GM08714 (cell line): ENCODE measurements around the gene SH3GL2.

ENCODE experiments used
- H3K4me3 ChIP-seq: fragments of 200-500 bp; sonication (Bioruptor generic); 2 replicates; pipeline ENCODE4 v1.5.1; 2014; ENCODE audit warnings: mild to moderate bottlenecking, low read length, inconsistent platforms
- ZNF274 ChIP-seq: IDR thresholded peaks from 2 replicates; pipeline ENCODE4 v1.6.1; 2012; ENCODE audit warnings: mild to moderate bottlenecking, low read depth, low read length

SH3GL2 gene

DNA sequence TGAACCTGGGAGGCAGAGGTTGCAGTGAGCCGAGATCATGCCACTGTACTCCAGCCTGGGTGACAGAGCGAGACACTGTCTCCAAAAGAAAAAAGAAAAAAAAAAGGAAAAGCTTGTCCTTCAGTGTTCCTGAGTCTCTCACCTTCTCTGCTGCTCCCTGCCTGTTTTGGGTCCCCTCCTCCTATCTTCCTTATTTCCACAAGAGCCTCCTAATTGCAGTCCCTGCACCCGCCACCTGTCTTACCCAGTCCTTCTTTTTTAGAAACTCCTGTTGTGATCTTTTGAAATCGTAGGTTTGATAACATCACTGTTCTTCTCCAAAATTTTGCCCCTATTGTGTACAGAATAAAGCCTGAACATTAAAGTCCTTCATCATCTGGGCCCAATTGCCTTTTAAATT lies 234.9 kb downstream of the SH3GL2 start:
- H3K4me3 ChIP-seq, result no peak overlapping the region
- no peak for TF ChIP-seq ZNF274

GRCh38 chr9:17816431-17817027 lies 237.7 kb downstream of the SH3GL2 start:
- TF ChIP-seq ZNF274, result no peak
- H3K4me3 ChIP-seq, result no peak overlapping the region

DNA sequence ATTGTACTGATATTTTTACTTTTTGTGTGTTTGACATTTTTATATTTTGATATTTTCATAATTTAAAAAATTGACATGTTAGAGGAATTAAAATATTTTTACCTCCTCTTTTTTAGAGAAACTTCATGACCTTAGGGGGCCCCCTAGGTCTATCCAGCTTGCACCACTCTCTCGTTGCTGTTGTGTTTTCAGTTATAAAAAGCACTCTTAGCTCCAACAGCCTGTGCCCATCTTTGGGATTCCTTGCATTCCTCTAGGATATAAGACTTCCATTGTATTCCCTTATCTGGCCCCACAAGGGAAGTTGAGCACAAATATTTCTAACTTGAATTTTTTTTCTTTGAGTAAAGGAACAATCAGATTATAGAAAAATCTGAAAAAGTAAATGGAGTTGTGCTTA lies 245.3 kb downstream of the SH3GL2 start:
- TF ChIP-seq ZNF274, result no peak
- no peak overlapping the region for H3K4me3 ChIP-seq

GRCh38 chr9:17824616-17825264 lies 245.9 kb downstream of the SH3GL2 start:
- H3K4me3 ChIP-seq, result no peak overlapping the region
- TF ChIP-seq ZNF274, result no peak

- H3K4me3 ChIP-seq, result no peak overlapping the region
- no peak for TF ChIP-seq ZNF274
Measured at GRCh38 chr9:17825265-17825659, 246.4 kb downstream of the SH3GL2 start.

DNA sequence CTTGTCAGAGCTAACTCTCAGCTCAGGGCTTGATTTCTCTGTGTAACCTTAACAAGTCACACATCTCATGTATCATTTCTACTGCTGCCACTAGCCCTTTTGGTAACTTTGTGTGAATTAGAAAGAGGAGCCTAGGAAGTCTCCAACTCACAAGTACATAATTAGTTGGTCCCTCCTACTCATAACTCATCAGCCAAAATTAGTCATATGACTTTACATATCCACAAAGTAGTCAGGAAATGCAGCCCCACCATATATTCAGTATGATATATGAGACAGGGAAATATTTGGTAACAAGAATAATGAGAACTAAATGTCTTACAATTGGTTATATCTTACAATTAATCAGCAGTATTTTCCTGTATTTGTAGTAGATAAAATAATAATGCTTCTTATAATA lies 250.2 kb downstream of the SH3GL2 start:
- TF ChIP-seq ZNF274, result no peak
- H3K4me3 ChIP-seq, result no peak overlapping the region

- H3K4me3 ChIP-seq, result no peak overlapping the region
- no peak for TF ChIP-seq ZNF274
Measured at GRCh38 chr9:17829812-17830385, 251.0 kb downstream of the SH3GL2 start.

DNA sequence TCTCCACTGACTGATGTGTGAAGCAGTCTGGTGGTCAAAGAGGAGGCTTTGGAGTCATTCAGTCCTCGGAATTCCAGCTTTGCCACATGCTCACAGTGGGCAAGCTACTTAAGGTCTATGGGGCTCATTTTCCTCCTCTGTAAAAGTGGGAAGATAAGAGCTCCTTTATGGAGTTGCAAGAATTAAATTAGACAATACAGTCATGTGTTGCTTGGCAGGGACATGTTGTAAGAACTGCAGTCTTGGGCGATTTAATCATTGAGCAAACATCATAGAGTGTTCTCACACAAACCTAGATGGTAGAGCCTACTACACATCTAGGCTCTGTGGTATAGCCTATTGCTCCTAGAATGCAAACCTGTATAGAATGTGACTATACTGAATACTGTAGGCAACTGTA lies 253.9 kb downstream of the SH3GL2 start:
- no peak for TF ChIP-seq ZNF274
- no peak overlapping the region for H3K4me3 ChIP-seq

- no peak for TF ChIP-seq ZNF274
Measured at GRCh38 chr9:17833846-17834245, 255.0 kb downstream of the SH3GL2 start.

GRCh38 chr9:17837965-17838364 lies 259.1 kb downstream of the SH3GL2 start:
- TF ChIP-seq ZNF274, result no peak
- no peak overlapping the region for H3K4me3 ChIP-seq

More at GRCh38 chr9:17833846-17834245, 255.0 kb downstream of the SH3GL2 start:
- H3K4me3 ChIP-seq, result no peak overlapping the region

DNA sequence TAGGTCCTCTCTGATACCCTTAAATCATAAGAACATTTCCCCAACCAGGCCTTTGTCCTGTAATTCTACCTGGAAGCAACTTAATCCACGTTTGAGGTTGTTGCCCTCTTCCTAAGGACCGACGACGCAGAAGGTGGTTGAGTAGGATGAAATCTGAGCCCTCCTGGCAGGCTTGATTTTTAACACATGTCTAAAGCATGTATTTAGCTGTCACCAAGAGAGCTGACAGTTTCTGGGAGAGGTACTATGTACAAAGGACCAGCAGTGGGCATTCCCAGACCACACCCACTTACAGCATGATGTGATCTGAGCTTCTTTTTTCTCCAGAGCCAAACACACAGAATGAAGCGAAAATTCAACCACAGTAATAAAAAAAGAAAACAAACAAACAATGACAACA lies 260.9 kb downstream of the SH3GL2 start:
- no peak for TF ChIP-seq ZNF274
- H3K4me3 ChIP-seq, result no peak overlapping the region

DNA sequence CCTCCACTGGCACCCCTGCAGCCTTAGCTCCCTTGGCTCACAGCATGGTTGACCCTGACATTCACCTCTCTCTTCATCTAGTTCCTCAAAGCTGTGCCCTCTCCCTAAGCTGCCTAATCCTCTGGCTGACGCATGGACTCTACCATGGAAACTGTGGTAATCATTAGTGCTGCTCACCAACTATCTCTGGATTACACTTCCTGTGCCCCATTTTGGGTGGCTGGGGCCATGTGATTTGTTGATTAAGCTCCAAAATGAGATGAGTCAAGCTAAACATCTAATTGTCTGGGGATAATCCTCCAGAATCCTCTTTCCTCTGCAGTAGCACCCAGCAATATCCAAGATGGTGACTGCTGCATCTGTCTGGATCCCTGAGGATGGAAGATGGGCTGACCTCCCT lies 264.4 kb downstream of the SH3GL2 start:
- TF ChIP-seq ZNF274, result no peak

More for the DNA sequence above, 264.4 kb downstream of the SH3GL2 start:
- no peak overlapping the region for H3K4me3 ChIP-seq
